HL-60 (cell line): ENCODE measurements around the gene MKRN2.

Experiments
- DNase-seq, 2 experiments: peaks; one replicate each; pipeline ENCODE4 v3.0.0-alpha.2; 2010 to 2020; ENCODE audit warnings: low read depth in 1 of 2, low spot score in 1 of 2
- H3K27ac ChIP-seq: fragments of 250-450 bp; sonication (Bioruptor Pico); replicated peaks from 2 replicates; pipeline ENCODE4 v1.5.1; 2020; ENCODE audit warnings: mild to moderate bottlenecking, moderate library complexity
- H3K27me3 ChIP-seq: fragments of 250-450 bp; sonication (Bioruptor Pico); 2 replicates; pipeline ENCODE4 v1.5.1; 2021; ENCODE audit warnings: mild to moderate bottlenecking, moderate library complexity; ENCODE audit not compliant: insufficient read depth, poor library complexity, severe bottlenecking
- H3K4me3 ChIP-seq: replicated peaks from 2 replicates; pipeline ENCODE4 v1.5.1; 2011; ENCODE audit warnings: mild to moderate bottlenecking, control low read depth, low read length; ENCODE audit not compliant: insufficient read depth
- CTCF ChIP-seq: IDR thresholded peaks from one replicate; pipeline ENCODE4 v1.5.1; 2011; ENCODE audit warnings: low read length, control low read depth, inconsistent platforms; ENCODE audit not compliant: insufficient read depth
- GABPA ChIP-seq: IDR thresholded peaks from 2 replicates; pipeline ENCODE4 v1.6.1; 2012; ENCODE audit warnings: low read depth
- POLR2AphosphoS5 ChIP-seq: IDR thresholded peaks from 2 replicates; pipeline ENCODE4 v1.6.1; 2012; ENCODE audit warnings: low read depth
- REST ChIP-seq: IDR thresholded peaks from 2 replicates; pipeline ENCODE4 v1.6.1; 2012; ENCODE audit warnings: low read depth; ENCODE audit not compliant: insufficient replicate concordance
- SPI1 ChIP-seq: IDR thresholded peaks from 2 replicates; pipeline ENCODE4 v1.6.1; 2012; ENCODE audit warnings: low read depth, mild to moderate bottlenecking, borderline replicate concordance

Gene MKRN2

GRCh38 chr3:12562451-12562850 lies 5.6 kb downstream of the MKRN2 start:
- Histone ChIP-seq H3K27ac (no peak overlapping the region), H3K27me3 (no peaks in the 10 kb centered on the region), H3K4me3 (no peak overlapping the region)
- DNase-seq = no peak
- TF ChIP-seq GABPA = no peak
- TF ChIP-seq POLR2AphosphoS5 = no peak
- no peak for TF ChIP-seq CTCF

GRCh38 chr3:12566976-12567375 lies 10.1 kb downstream of the MKRN2 start:
- no peak overlapping the region for H3K4me3 ChIP-seq
- H3K27ac ChIP-seq = no peak overlapping the region
- TF ChIP-seq SPI1 (no peak), REST (no peak), GABPA (no peak), POLR2AphosphoS5 (no peak), CTCF (no peak)
- no peak for DNase-seq
- H3K27me3 ChIP-seq = no peaks in the 10 kb centered on the region

GRCh38 chr3:12568747-12569146 lies 11.9 kb downstream of the MKRN2 start:
- no peak for TF ChIP-seq SPI1
- Histone ChIP-seq H3K4me3 (no peak overlapping the region), H3K27me3 (no peaks in the 10 kb centered on the region), H3K27ac (no peak overlapping the region)
- no peak for DNase-seq

GRCh38 chr3:12569836-12570235 lies 12.9 kb downstream of the MKRN2 start:
- no peak for DNase-seq

More at GRCh38 chr3:12569836-12570235, 12.9 kb downstream of the MKRN2 start:
- TF ChIP-seq GABPA (no peak), POLR2AphosphoS5 (no peak), SPI1 (no peak), REST (no peak), CTCF (no peak)
- H3K27ac ChIP-seq = no peak overlapping the region
- no peak overlapping the region for H3K4me3 ChIP-seq
- no peaks in the 10 kb centered on the region for H3K27me3 ChIP-seq
